Panc1 (cell line): ENCODE measurements around the gene KIAA1671. TPM values are rescaled to one million over a fixed set of nuclear protein-coding genes. Genes with fewer than 3 reads are reported as not detected.

ENCODE experiments used
- ATAC-seq: fragments of 200-7000 bp; cut with Tn5 transposase; 2 replicates; pipeline ENCODE4 v1.9.1; 2020; ENCODE audit warnings: mild to moderate bottlenecking, moderate library complexity
- BruUV-seq: library from RNA; stranded (reverse); fragments of 400-500 nt; replicated peaks from 2 replicates; lab custom pipeline; 2021; lab: Mats Ljungman, UMichigan
- CTCF ChIA-PET: fragments of 300-600 bp; sonication (Branson Sonifier 250); formaldehyde crosslinking; loops from one replicate; lab custom pipeline; 2022; ENCODE audit warnings: antibody characterized with exemption; lab: Charles Lee
- POLR2A ChIA-PET: fragments of 300-600 bp; sonication (Branson Sonifier 250); formaldehyde crosslinking; loops from one replicate; lab custom pipeline; 2022; ENCODE audit warnings: antibody characterized with exemption; lab: Charles Lee
- DNase-seq: peaks from one replicate; pipeline ENCODE4 v3.0.0-alpha.2; 2010; ENCODE audit warnings: low read depth, low spot score
- H3K27ac ChIP-seq: 2 replicates; pipeline ENCODE4 v1.5.1; 2011; ENCODE audit warnings: mild to moderate bottlenecking, low read length, inconsistent platforms
- H3K27me3 ChIP-seq: fragments of 200-500 bp; sonication (Bioruptor generic); 2 replicates; pipeline ENCODE4 v1.6.0; 2014; ENCODE audit warnings: low read length, inconsistent platforms; ENCODE audit not compliant: control insufficient read depth, insufficient read depth
- H3K36me3 ChIP-seq: fragments of 200-500 bp; sonication (Bioruptor generic); 2 replicates; pipeline ENCODE4 v1.5.1; 2014; ENCODE audit warnings: inconsistent platforms, mild to moderate bottlenecking, low read length, moderate library complexity; ENCODE audit not compliant: control insufficient read depth, insufficient read depth
- H3K4me1 ChIP-seq: 2 replicates; pipeline ENCODE4 v1.5.1; 2011; ENCODE audit warnings: inconsistent platforms, mild to moderate bottlenecking, low read length, moderate library complexity; ENCODE audit not compliant: control insufficient read depth, insufficient read depth
- H3K4me3 ChIP-seq, 2 experiments: 2 replicates each; pipeline ENCODE4 v1.5.1; 2011 to 2012; ENCODE audit warnings: low read depth in 2 of 2, low read length in 2 of 2, mild to moderate bottlenecking in 2 of 2, inconsistent platforms in 1 of 2, moderate library complexity in 1 of 2
- H3K9me3 ChIP-seq: fragments of 200-500 bp; sonication (Bioruptor generic); 2 replicates; pipeline ENCODE4 v1.5.1; 2014; ENCODE audit warnings: low read depth, mild to moderate bottlenecking, inconsistent platforms, low read length, moderate library complexity; ENCODE audit not compliant: control insufficient read depth, insufficient read depth
- CTCF ChIP-seq: fragments of 450-650 bp; IDR thresholded peaks from 2 replicates; pipeline ENCODE4 v1.5.1; 2017; ENCODE audit warnings: mild to moderate bottlenecking
- POLR2AphosphoS5 ChIP-seq: IDR thresholded peaks from 2 replicates; pipeline ENCODE4 v1.6.1; 2012; ENCODE audit warnings: mild to moderate bottlenecking, low read depth, low read length, moderate library complexity
- REST ChIP-seq, 2 experiments: IDR thresholded peaks; 2 replicates each; pipeline ENCODE4 v1.6.1; 2011 to 2012; ENCODE audit warnings: low read depth in 2 of 2, control low read depth in 1 of 2, low read length in 1 of 2, mild to moderate bottlenecking in 1 of 2, moderate library complexity in 1 of 2; ENCODE audit not compliant: insufficient read depth in 1 of 2
- SIN3A ChIP-seq: IDR thresholded peaks from 2 replicates; pipeline ENCODE4 v1.6.1; 2012; ENCODE audit warnings: low read depth, mild to moderate bottlenecking, low read length, moderate library complexity, borderline replicate concordance; ENCODE audit not compliant: insufficient read depth
- TCF7L2 ChIP-seq: IDR thresholded peaks from 2 replicates; pipeline ENCODE4 v1.6.1; 2011; ENCODE audit warnings: mild to moderate bottlenecking, low read depth, low read length, inconsistent platforms
- in situ Hi-C: cut with HindIII; loops from 2 replicates; pipeline ENCODE4 v1.10.0; 2016; ENCODE audit warnings: low sequenced_read_pairs, low pct_unique_long_range_greater_than_20kb
- intact Hi-C: fragments of 100-400 bp; cut with micrococcal nuclease; formaldehyde crosslinking; loops from one replicate; pipeline ENCODE4 v1.10.0; 2022; ENCODE audit not compliant: unreplicated experiment
- total RNA-seq: library from RNA; stranded (reverse); gene quantifications from one replicate; pipeline ENCODE4 v1.2.1, GENCODE V29; 2021; ENCODE audit not compliant: unreplicated experiment

KIAA1671 gene
- total RNA-seq, 1 experiment from 2014 or later: 48.1 TPM

- BruUV-seq: no TSS peak
- Histone ChIP-seq H3K9me3 (no peaks in the 10 kb centered on the region), H3K36me3 (no peaks in the 10 kb centered on the region), H3K27me3 (no peaks in the 10 kb centered on the region), H3K4me1 (peaks cover 9% of the 10 kb centered on the region), H3K27ac (no peak overlapping the region), H3K4me3 (no peak overlapping the region)
- POLR2A ChIA-PET: no interaction called here
- intact Hi-C loops (no loop called here), in situ Hi-C loops (no loop called here)
- DNase-seq (no peak), ATAC-seq (no peak)
- TF ChIP-seq CTCF: no peak
- TF ChIP-seq REST (IDR thresholded peaks at IDR 0.05; ENCODE audit: insufficient read depth in 1 of 2, low read depth in 2 of 2, low read length in 1 of 2): no peak
- TF ChIP-seq SIN3A: no peak
- no peak for TF ChIP-seq TCF7L2
- no peak for TF ChIP-seq POLR2AphosphoS5
- CTCF ChIA-PET: no interaction called here
Observed at GRCh38 chr22:25112538-25113253, 160.2 kb downstream of the KIAA1671 start.

- H3K36me3 ChIP-seq: no peaks in the 10 kb centered on the region
- no peaks in the 10 kb centered on the region for H3K27me3 ChIP-seq
- no peak overlapping the region for H3K4me3 ChIP-seq
- ATAC-seq (no peak), DNase-seq (no peak)
- TF ChIP-seq REST (IDR thresholded peaks at IDR 0.05; ENCODE audit: insufficient read depth in 1 of 2, low read depth in 2 of 2, low read length in 1 of 2) (no peak), POLR2AphosphoS5 (no peak), TCF7L2 (no peak), SIN3A (no peak), CTCF (no peak)
- POLR2A ChIA-PET: no interaction called here
- CTCF ChIA-PET: no interaction called here
- intact Hi-C loops: no loop called here
- BruUV-seq: no TSS peak
- H3K9me3 ChIP-seq: no peaks in the 10 kb centered on the region
- no peak overlapping the region for H3K27ac ChIP-seq
- in situ Hi-C loops: no loop called here
- peaks cover 9% of the 10 kb centered on the region for H3K4me1 ChIP-seq
Observed at GRCh38 chr22:25113316-25113721, 160.8 kb downstream of the KIAA1671 start.
